Measurements from ENCODE around the gene HOXA10. TPM values are rescaled to one million over a fixed set of nuclear protein-coding genes. Genes with fewer than 3 reads are reported as not detected.

The HOXA10 gene
- polyA plus RNA-seq, 3 donors: 0.09 to 3.2 (median 0.33) TPM

GRCh38 chr7:27220440-27220955, 46.4 kb upstream of the HOXA10 start:
- peaks cover 89 to 98% of the 10 kb centered on the region in 2 donors for H3K27me3 ChIP-seq (ENCODE audit: control insufficient read depth in 2 of 2, insufficient read depth in 2 of 2, low read length in 2 of 2)
- peaks cover 6% of the 10 kb centered on the region for H3K4me1 Mint-ChIP-seq
- peak overlapping the region; percentile 43 for H2AFZ ChIP-seq (ENCODE audit: insufficient read depth, low read depth, low read length, poor library complexity, severe bottlenecking)

GRCh38 chr7:27219821-27220220, 45.7 kb upstream of the HOXA10 start:
- no peak overlapping the region for H3K4me3 ChIP-seq (replicated peaks in 1 of 3; ENCODE audit: low read depth in 2 of 3, low read length in 3 of 3)

More at GRCh38 chr7:27220440-27220955, 46.4 kb upstream of the HOXA10 start:
- Histone ChIP-seq H3K79me2 (ENCODE audit: insufficient read depth, low read length) (no peaks in the 10 kb centered on the region), H3K4me1 (ENCODE audit: control insufficient read depth in 1 of 2, insufficient read depth in 2 of 2, low read length in 2 of 2) (peaks cover 3 to 7% of the 10 kb centered on the region in 2 donors), H3K4me3 (replicated peaks in 1 of 3; ENCODE audit: low read depth in 2 of 3, low read length in 3 of 3) (no peak overlapping the region), H3K9ac (ENCODE audit: insufficient read depth, low read length, poor library complexity, severe bottlenecking) (no peak overlapping the region), H3K4me2 (replicated peaks; ENCODE audit: extremely low read depth, low read length, poor library complexity, severe bottlenecking) (peak overlapping the region; percentile 33), H3K27ac (ENCODE audit: low read depth in 1 of 2, low read length in 2 of 2) (no peak overlapping the region), H3K9me3 (replicated peaks in 1 of 2; ENCODE audit: control insufficient read depth in 1 of 2, insufficient read depth in 1 of 2, low read length in 2 of 2) (peaks cover 0 to 20% of the 10 kb centered on the region in 2 donors), H3K36me3 (replicated peaks in 1 of 2; ENCODE audit: control insufficient read depth in 1 of 2, insufficient read depth in 2 of 2, low read length in 2 of 2) (no peaks in the 10 kb centered on the region), H4K20me1 (ENCODE audit: insufficient read depth, low read length) (no peaks in the 10 kb centered on the region)
- no peak for DNase-seq
- Mint-ChIP-seq H3K36me3 (peaks cover 0 to 6% of the 10 kb centered on the region in 2 donors), H3K9me3 (peaks cover 0 to 9% (median 3%) of the 10 kb centered on the region in 7 donors), H3K4me3 (peak overlapping the region in 1 of 2 donors; percentile 76), H3K27ac (no peak overlapping the region), H3K27me3 (ENCODE audit: low read depth in 3 of 3) (peaks cover 90 to 96% (median 90%) of the 10 kb centered on the region in 3 donors)
- 3% methylated on average over 43 of the region's 45 CpGs for WGBS (ENCODE audit: insufficient coverage)
- intact Hi-C loops (cut with micrococcal nuclease): no loop called here
- no peak for TF ChIP-seq CTCF (IDR thresholded peaks at IDR 0.05)

More at GRCh38 chr7:27219821-27220220, 45.7 kb upstream of the HOXA10 start:
- H3K9ac ChIP-seq (ENCODE audit: insufficient read depth, low read length, poor library complexity, severe bottlenecking): no peak overlapping the region
- H3K36me3 ChIP-seq (replicated peaks in 1 of 2; ENCODE audit: control insufficient read depth in 1 of 2, insufficient read depth in 2 of 2, low read length in 2 of 2): no peaks in the 10 kb centered on the region
- H3K4me1 ChIP-seq (ENCODE audit: control insufficient read depth in 1 of 2, insufficient read depth in 2 of 2, low read length in 2 of 2): peaks cover 3 to 7% of the 10 kb centered on the region in 2 donors
- H4K20me1 ChIP-seq (ENCODE audit: insufficient read depth, low read length): no peaks in the 10 kb centered on the region
- peaks cover 0 to 14% of the 10 kb centered on the region in 2 donors for H3K9me3 ChIP-seq (replicated peaks in 1 of 2; ENCODE audit: control insufficient read depth in 1 of 2, insufficient read depth in 1 of 2, low read length in 2 of 2)
- H3K4me2 ChIP-seq (replicated peaks; ENCODE audit: extremely low read depth, low read length, poor library complexity, severe bottlenecking): no peak overlapping the region
- TF ChIP-seq CTCF (IDR thresholded peaks at IDR 0.05): no peak
- peak overlapping the region in 1 of 2 donors; percentile 76 for H3K4me3 Mint-ChIP-seq
- H3K79me2 ChIP-seq (ENCODE audit: insufficient read depth, low read length): no peaks in the 10 kb centered on the region
- no peak overlapping the region for H2AFZ ChIP-seq (ENCODE audit: insufficient read depth, low read depth, low read length, poor library complexity, severe bottlenecking)
- peaks cover 5% of the 10 kb centered on the region for H3K4me1 Mint-ChIP-seq
- peak overlapping the region in 1 of 7 donors; percentile 44 for H3K27ac Mint-ChIP-seq
- peaks cover 0 to 9% (median 3%) of the 10 kb centered on the region in 7 donors for H3K9me3 Mint-ChIP-seq
- H3K36me3 Mint-ChIP-seq: peaks cover 0 to 4% of the 10 kb centered on the region in 2 donors
- intact Hi-C loops (cut with micrococcal nuclease): loop anchor here in 1 of 2 donors (10.0 kb wide), 1 partner anchor 705 kb away; no protein-coding TSS in a partner anchor
- H3K27ac ChIP-seq (ENCODE audit: low read depth in 1 of 2, low read length in 2 of 2): no peak overlapping the region
- 74% methylated on average over 3 of the region's 4 CpGs for WGBS (ENCODE audit: insufficient coverage)
- peaks cover 89 to 98% of the 10 kb centered on the region in 2 donors for H3K27me3 ChIP-seq (ENCODE audit: control insufficient read depth in 2 of 2, insufficient read depth in 2 of 2, low read length in 2 of 2)
- peaks cover 90 to 96% (median 91%) of the 10 kb centered on the region in 3 donors for H3K27me3 Mint-ChIP-seq (ENCODE audit: low read depth in 3 of 3)
- no peak for DNase-seq

All from CD14-positive monocyte (primary cell).